Kidney (tissue), 14 donors: ENCODE results near the gene UVSSA. TPM values are rescaled to one million over a fixed set of nuclear protein-coding genes. Genes with fewer than 3 reads are reported as not detected.
A peak's percentile ranks its signal among the peaks of the same experiment; 100 is the strongest.

Experiments used
- DNase-seq, 5 donors: peaks; one replicate each; pipeline ENCODE4 v3.0.0-alpha.2; 2013 to 2020
- FAIRE-seq: peaks from 2 replicates; lab custom pipeline; 2012; peaks lifted over from hg19 to GRCh38; lab: Jason Lieb, UNC
- H3K27ac ChIP-seq, 2 donors: one replicate each; pipeline ENCODE4 v1.7.0; 2013; ENCODE audit warnings: low read depth in 2 of 2, low read length in 2 of 2, inconsistent platforms in 1 of 2
- H3K27me3 ChIP-seq: one replicate; pipeline ENCODE4 v1.7.1; 2013; ENCODE audit warnings: low read length, inconsistent platforms; ENCODE audit not compliant: control insufficient read depth, insufficient read depth
- H3K36me3 ChIP-seq, 3 donors: one replicate each; pipeline versions ENCODE4 v1.7.0 to v1.7.1; 2013; ENCODE audit warnings: low read length in 3 of 3, control low read depth in 1 of 3, inconsistent platforms in 1 of 3; ENCODE audit not compliant: insufficient read depth in 3 of 3, control insufficient read depth in 2 of 3
- H3K4me1 ChIP-seq, 3 donors: one replicate each; pipeline versions ENCODE4 v1.7.0 to v1.7.1; 2013; ENCODE audit warnings: low read length in 3 of 3, inconsistent platforms in 1 of 3, low read depth in 1 of 3; ENCODE audit not compliant: control insufficient read depth in 2 of 3, insufficient read depth in 2 of 3
- H3K4me3 ChIP-seq, 3 donors: one replicate each; pipeline versions ENCODE4 v1.7.0 to v1.8.1; 2013; ENCODE audit warnings: low read length in 3 of 3, control low read depth in 1 of 3, inconsistent platforms in 1 of 3
- H3K9ac ChIP-seq, 3 donors: one replicate each; pipeline versions ENCODE4 v1.7.0 to v1.7.1; 2013; ENCODE audit warnings: low read length in 3 of 3, control low read depth in 1 of 3, inconsistent platforms in 1 of 3
- H3K9me3 ChIP-seq, 3 donors: one replicate each; pipeline versions ENCODE4 v1.7.0 to v1.7.1; 2013; ENCODE audit warnings: low read length in 3 of 3, control low read depth in 1 of 3, inconsistent platforms in 1 of 3; ENCODE audit not compliant: control insufficient read depth in 2 of 3, insufficient read depth in 1 of 3
- intact Hi-C: fragments of 100-400 bp; cut with DNase I; formaldehyde crosslinking; loops from one replicate; pipeline ENCODE4 v1.11.1; 2022
- polyA plus RNA-seq: library from polyadenylated mRNA; stranded (reverse); fragments of 350-450 nt; fragmentation: Illumina TruSeq; extraction: RNeasy Lipid Tissue Mini Kit (QIAGEN cat#74804); gene quantifications from one replicate; pipeline ENCODE4 v1.2.3, GENCODE V29; 2014; ENCODE audit warnings: low read depth, low replicate concordance; ENCODE audit not compliant: insufficient read depth
- total RNA-seq: library from RNA; stranded (reverse); fragmentation: NEBNext Ultra II Directional; extraction: Animal tissue kit (Norgen Biotek cat#: 25700); gene quantifications from one replicate; pipeline ENCODE4 v1.2.1, GENCODE V29; 2021
- TF ChIP-seq, protein P1 (sequence below): IDR thresholded peaks from 3 replicates; pipeline ENCODE4 v1.5.1; 2012; ENCODE audit warnings: mild to moderate bottlenecking, moderate library complexity, borderline replicate concordance; ENCODE audit not compliant: insufficient read depth; ENCODE audit errors: extremely low read depth
- donor health status: control.
- donor health status: control.
- donor health status: control.
- donor health status: control.
- donor health status: control.
- donor health status: DM: yes; HTN: yes; CAD: no.
- donor health status: Normal renal cell carcinoma (clear cell type).

UVSSA gene
- total and polyA plus RNA-seq, 2 donors from 2014 or later, result 5.2 to 32.5 TPM

GRCh38 chr4:1381944-1382541, 35.0 kb downstream of the UVSSA start:
- no peak for FAIRE-seq
- Histone ChIP-seq H3K4me1 (no peaks in the 10 kb centered on the region), H3K9me3 (no peaks in the 10 kb centered on the region), H3K9ac (no peak overlapping the region), H3K36me3 (peaks cover 2 to 4% (median 3%) of the 10 kb centered on the region in 3 donors), H3K27ac (no peak overlapping the region), H3K27me3 (no peaks in the 10 kb centered on the region), H3K4me3 (no peak overlapping the region)
- TF ChIP-seq, protein P1, sequence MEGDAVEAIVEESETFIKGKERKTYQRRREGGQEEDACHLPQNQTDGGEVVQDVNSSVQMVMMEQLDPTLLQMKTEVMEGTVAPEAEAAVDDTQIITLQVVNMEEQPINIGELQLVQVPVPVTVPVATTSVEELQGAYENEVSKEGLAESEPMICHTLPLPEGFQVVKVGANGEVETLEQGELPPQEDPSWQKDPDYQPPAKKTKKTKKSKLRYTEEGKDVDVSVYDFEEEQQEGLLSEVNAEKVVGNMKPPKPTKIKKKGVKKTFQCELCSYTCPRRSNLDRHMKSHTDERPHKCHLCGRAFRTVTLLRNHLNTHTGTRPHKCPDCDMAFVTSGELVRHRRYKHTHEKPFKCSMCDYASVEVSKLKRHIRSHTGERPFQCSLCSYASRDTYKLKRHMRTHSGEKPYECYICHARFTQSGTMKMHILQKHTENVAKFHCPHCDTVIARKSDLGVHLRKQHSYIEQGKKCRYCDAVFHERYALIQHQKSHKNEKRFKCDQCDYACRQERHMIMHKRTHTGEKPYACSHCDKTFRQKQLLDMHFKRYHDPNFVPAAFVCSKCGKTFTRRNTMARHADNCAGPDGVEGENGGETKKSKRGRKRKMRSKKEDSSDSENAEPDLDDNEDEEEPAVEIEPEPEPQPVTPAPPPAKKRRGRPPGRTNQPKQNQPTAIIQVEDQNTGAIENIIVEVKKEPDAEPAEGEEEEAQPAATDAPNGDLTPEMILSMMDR, result no peak
- intact Hi-C loops, result no loop called here
- DNase-seq, result peak in 1 of 5 donors; percentile 47

- H3K9me3 ChIP-seq, result no peaks in the 10 kb centered on the region
- H3K4me1 ChIP-seq, result no peaks in the 10 kb centered on the region
- intact Hi-C loops, result no loop called here
- no peak overlapping the region for H3K27ac ChIP-seq
- DNase-seq (peak in 1 of 5 donors; percentile 68), FAIRE-seq (no peak)
- no peaks in the 10 kb centered on the region for H3K27me3 ChIP-seq
- TF ChIP-seq, protein P1, result no peak
- no peak overlapping the region for H3K4me3 ChIP-seq
- no peak overlapping the region for H3K9ac ChIP-seq
- H3K36me3 ChIP-seq, result peaks cover 0 to 4% (median 2%) of the 10 kb centered on the region in 3 donors
Measured at GRCh38 chr4:1382776-1383727, 36.0 kb downstream of the UVSSA start.

DNA sequence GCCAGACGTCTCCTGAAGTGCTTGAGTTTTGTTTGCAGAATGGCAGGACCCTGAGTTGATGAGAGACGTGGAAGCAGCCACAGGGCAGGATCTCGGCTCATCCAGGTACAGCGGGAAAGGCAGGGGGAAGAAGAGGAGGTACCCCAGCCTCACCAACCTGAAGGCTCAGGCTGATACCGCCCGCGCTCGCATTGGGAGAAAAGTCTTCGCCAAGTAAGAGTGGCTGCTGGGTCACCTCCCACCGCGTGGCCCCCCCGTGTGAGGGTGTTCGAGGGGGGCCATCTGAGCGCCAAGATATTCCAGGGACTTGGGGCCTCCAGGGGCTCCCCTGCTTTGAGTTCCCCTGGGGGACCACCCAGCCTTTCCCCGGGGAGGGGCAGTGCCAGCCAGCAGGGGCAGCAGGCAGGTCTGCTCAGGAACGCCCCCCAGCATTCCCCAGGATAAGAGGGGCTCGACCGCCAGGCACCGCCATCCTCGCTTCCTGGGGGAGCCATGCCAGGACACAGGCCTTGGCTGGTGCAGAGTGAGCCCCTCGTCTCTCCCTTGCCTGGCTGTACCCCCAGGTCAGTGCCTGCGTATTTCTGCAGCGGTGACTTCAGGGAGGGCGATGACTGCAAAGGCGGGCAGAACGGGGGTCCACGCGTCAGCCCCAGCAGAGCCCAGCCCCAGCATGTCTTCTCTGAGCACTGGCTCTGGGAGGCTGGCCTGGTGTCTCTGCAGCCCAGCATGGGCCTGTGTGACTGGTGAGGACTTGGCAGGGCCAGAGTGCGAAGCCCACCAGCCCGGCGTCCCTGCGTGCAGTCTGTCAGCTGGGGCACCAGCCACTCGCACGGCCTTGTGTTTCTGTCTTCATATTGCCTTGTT, 37.0 kb downstream of the UVSSA start:
- Histone ChIP-seq H3K27me3 (no peaks in the 10 kb centered on the region), H3K9me3 (peaks cover 0 to 8% (median 0%) of the 10 kb centered on the region in 3 donors), H3K9ac (no peak overlapping the region), H3K36me3 (peaks cover 0 to 4% (median 2%) of the 10 kb centered on the region in 3 donors), H3K4me1 (no peaks in the 10 kb centered on the region), H3K4me3 (no peak overlapping the region), H3K27ac (no peak overlapping the region)
- DNase-seq, result peak in 1 of 5 donors; percentile 72
- FAIRE-seq, result no peak
- intact Hi-C loops, result no loop called here
- TF ChIP-seq, protein P1, result no peak
